Thyroid gland (tissue), 4 donors: ENCODE results near the gene SHPK. TPM values are rescaled to one million over a fixed set of nuclear protein-coding genes. Genes with fewer than 3 reads are reported as not detected.

Source experiments
- DNase-seq, 2 donors: peaks; one replicate each; pipeline ENCODE4 v3.0.0-alpha.2; 2019
- H3K27ac ChIP-seq, 3 donors: fragments of 200-600 bp; sonication (generic); 1 replicate in 2 of 3; 2 replicates in 1 of 3; pipeline ENCODE4 v1.5.1; 2016 to 2019; ENCODE audit warnings: mild to moderate bottlenecking in 1 of 3, moderate library complexity in 1 of 3
- H3K27me3 ChIP-seq: fragments of 200-600 bp; sonication (generic); one replicate; pipeline ENCODE4 v1.5.1; 2019
- H3K36me3 ChIP-seq, 2 donors: fragments of 200-600 bp; sonication (generic); one replicate each; pipeline ENCODE4 v1.5.1; 2016 to 2019
- H3K4me1 ChIP-seq, 2 donors: fragments of 200-600 bp; sonication (generic); one replicate each; pipeline ENCODE4 v1.5.1; 2017 to 2019
- H3K4me3 ChIP-seq, 3 donors: fragments of 200-600 bp; sonication (generic); replicated peaks in 1 of 3; 1 replicate in 2 of 3; 2 replicates in 1 of 3; pipeline ENCODE4 v1.5.1; 2016; ENCODE audit warnings: mild to moderate bottlenecking in 1 of 3
- H3K9me3 ChIP-seq: fragments of 200-600 bp; sonication (generic); one replicate; pipeline ENCODE4 v1.5.1; 2017
- CTCF ChIP-seq, 6 experiments: fragments of 200-600 bp in 3 of 6; fragments of 450-650 bp in 3 of 6; sonication (generic) in 3 of 6; IDR thresholded peaks; one replicate each; pipeline ENCODE4 v1.5.1; 2016 to 2019; ENCODE audit warnings: antibody characterized with exemption in 6 of 6, mild to moderate bottlenecking in 2 of 6, inconsistent platforms in 1 of 6, moderate library complexity in 1 of 6
- POLR2A ChIP-seq, 2 donors: fragments of 450-650 bp; IDR thresholded peaks; one replicate each; pipeline ENCODE4 v1.6.1; 2017; ENCODE audit warnings: antibody characterized with exemption in 2 of 2, mild to moderate bottlenecking in 2 of 2, moderate library complexity in 1 of 2
- WGBS, 2 donors: methylation state at CpG; one replicate each; pipeline ENCODE4 v1.1.5; 2017; 5-methylcytosine and 5-hydroxymethylcytosine counted together
- intact Hi-C: fragments of 100-400 bp; cut with DNase I; formaldehyde crosslinking; loops from one replicate; pipeline ENCODE4 v1.15.1; 2023
- total RNA-seq, 4 donors: library from RNA; depleted of rRNA; stranded (reverse); fragments of >200 nt; gene quantifications; one replicate each; pipeline ENCODE4 v1.2.3, GENCODE V29; 2016

SHPK gene
- total RNA-seq, 4 donors from 2014 or later: 16.1 to 18.4 (median 17.6) TPM

- no peak for TF ChIP-seq POLR2A (IDR thresholded peaks at IDR 0.05)
- no peak for TF ChIP-seq CTCF (IDR thresholded peaks at IDR 0.05)
- intact Hi-C loops: no loop called here
- Histone ChIP-seq H3K36me3 (no peaks in the 10 kb centered on the region), H3K27ac (no peak overlapping the region), H3K4me1 (no peaks in the 10 kb centered on the region), H3K4me3 (no peak overlapping the region), H3K9me3 (no peaks in the 10 kb centered on the region), H3K27me3 (no peaks in the 10 kb centered on the region)
- DNase-seq: no peak
- WGBS, 2 donors: 73 to 77% methylated on average over 10 to 20 of the region's 20 CpGs
These were observed 45.5 kb upstream of the SHPK start for GRCh38 chr17:3681565-3681964.

- H3K4me3 ChIP-seq: no peak overlapping the region
- H3K27me3 ChIP-seq: no peaks in the 10 kb centered on the region
- intact Hi-C loops: no loop called here
- H3K9me3 ChIP-seq: no peaks in the 10 kb centered on the region
- H3K27ac ChIP-seq: no peak overlapping the region
- TF ChIP-seq POLR2A (IDR thresholded peaks at IDR 0.05) (no peak), CTCF (IDR thresholded peaks at IDR 0.05) (no peak)
- WGBS, 2 donors: 85 to 88% methylated on average over 12 of the region's 12 CpGs
- no peak for DNase-seq
- H3K4me1 ChIP-seq: no peaks in the 10 kb centered on the region
- no peaks in the 10 kb centered on the region for H3K36me3 ChIP-seq
These were observed 45.0 kb upstream of the SHPK start for GRCh38 chr17:3681057-3681456.

GRCh38 chr17:3679531-3680126, 43.6 kb upstream of the SHPK start:
- no peaks in the 10 kb centered on the region for H3K36me3 ChIP-seq
- no peaks in the 10 kb centered on the region for H3K9me3 ChIP-seq
- TF ChIP-seq POLR2A (IDR thresholded peaks at IDR 0.05) (no peak), CTCF (IDR thresholded peaks at IDR 0.05) (no peak)
- WGBS, 2 donors: 52 to 72% methylated on average over 19 to 20 of the region's 20 CpGs
- no peaks in the 10 kb centered on the region for H3K4me1 ChIP-seq
- no peak overlapping the region for H3K27ac ChIP-seq
- no peak for DNase-seq
- no peaks in the 10 kb centered on the region for H3K27me3 ChIP-seq
- H3K4me3 ChIP-seq: no peak overlapping the region
- intact Hi-C loops: no loop called here

GRCh38 chr17:3678821-3679530, 42.9 kb upstream of the SHPK start:
- 82 to 91% methylated on average over 19 of the region's 27 CpGs for whole genome bisulfite sequencing, 2 donors
- intact Hi-C loops: no loop called here
- Histone ChIP-seq H3K4me3 (no peak overlapping the region), H3K36me3 (no peaks in the 10 kb centered on the region), H3K9me3 (no peaks in the 10 kb centered on the region), H3K27me3 (no peaks in the 10 kb centered on the region), H3K4me1 (no peaks in the 10 kb centered on the region), H3K27ac (no peak overlapping the region)
- TF ChIP-seq CTCF (IDR thresholded peaks at IDR 0.05) (no peak), POLR2A (IDR thresholded peaks at IDR 0.05) (no peak)
- DNase-seq: no peak

- H3K27me3 ChIP-seq: no peaks in the 10 kb centered on the region
- DNase-seq: no peak
- TF ChIP-seq POLR2A (IDR thresholded peaks at IDR 0.05) (no peak), CTCF (IDR thresholded peaks at IDR 0.05) (no peak)
- no peaks in the 10 kb centered on the region for H3K4me1 ChIP-seq
- no peak overlapping the region for H3K4me3 ChIP-seq
- no peaks in the 10 kb centered on the region for H3K9me3 ChIP-seq
- no peaks in the 10 kb centered on the region for H3K36me3 ChIP-seq
- 47 to 74% methylated on average over 2 to 10 of the region's 16 CpGs for WGBS, 2 donors
- intact Hi-C loops: no loop called here
- no peak overlapping the region for H3K27ac ChIP-seq
These were observed 42.2 kb upstream of the SHPK start for GRCh38 chr17:3678095-3678820.
